Fibroblast of villous mesenchyme (primary cell): Measurements from ENCODE around the gene LPCAT1. TPM values are rescaled to one million over a fixed set of nuclear protein-coding genes. Genes with fewer than 3 reads are reported as not detected.
"Not testable (repeated sequence)": the region's sequence is repeated elsewhere in the genome, so short reads cannot be mapped to it uniquely, and the experiment has no call there.

Source experiments
- DNase-seq: peaks from one replicate; pipeline ENCODE4 v3.0.0-alpha.2; 2010; ENCODE audit warnings: low read depth
- H3K4me3 ChIP-seq: 2 replicates; pipeline ENCODE4 v1.5.1; 2011; ENCODE audit warnings: low read depth, mild to moderate bottlenecking, low read length
- total RNA-seq: library from RNA; depleted of rRNA; stranded (reverse); fragments of >200 nt; gene quantifications from 2 replicates; pipeline ENCODE4 v1.2.3, GENCODE V29; 2012
- TF ChIP-seq, protein P1 (sequence below): IDR thresholded peaks from 2 replicates; pipeline ENCODE4 v1.5.1; 2012; ENCODE audit warnings: low read depth, mild to moderate bottlenecking, low read length; ENCODE audit not compliant: insufficient read depth

Gene LPCAT1
- total RNA-seq, 1 donor: 57.4 TPM

DNA sequence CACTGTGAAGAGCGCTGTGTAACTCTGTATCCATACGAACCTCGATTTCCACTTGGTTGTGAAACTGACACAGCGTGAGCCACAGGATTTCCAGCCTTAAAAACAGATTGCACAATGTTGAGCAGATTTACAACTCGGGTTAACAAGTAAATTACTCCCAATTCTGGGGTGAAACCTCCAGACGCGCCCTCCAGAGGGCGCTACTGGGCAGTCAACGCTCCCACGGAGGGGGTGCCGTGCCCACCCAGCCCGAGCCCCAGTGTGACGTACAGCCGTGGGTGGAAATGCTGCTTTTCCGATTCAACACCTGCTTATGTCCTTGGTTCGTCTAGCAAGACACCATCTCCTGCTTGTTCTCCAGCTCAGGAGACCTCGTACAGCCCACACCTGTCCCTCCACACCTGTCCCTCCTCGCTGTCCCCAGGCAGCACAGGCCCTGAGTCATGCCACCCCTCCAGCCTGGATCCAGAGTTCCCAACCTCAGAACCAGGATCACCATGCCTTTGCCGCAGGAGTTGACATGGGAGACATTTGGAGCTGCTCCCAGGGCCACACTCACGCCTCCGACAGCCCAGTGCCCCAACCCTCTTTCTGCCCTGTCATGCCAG, 44.1 kb downstream of the LPCAT1 start:
- no peak overlapping the region for H3K4me3 ChIP-seq
- DNase-seq: peak; percentile 95
- TF ChIP-seq, protein P1, sequence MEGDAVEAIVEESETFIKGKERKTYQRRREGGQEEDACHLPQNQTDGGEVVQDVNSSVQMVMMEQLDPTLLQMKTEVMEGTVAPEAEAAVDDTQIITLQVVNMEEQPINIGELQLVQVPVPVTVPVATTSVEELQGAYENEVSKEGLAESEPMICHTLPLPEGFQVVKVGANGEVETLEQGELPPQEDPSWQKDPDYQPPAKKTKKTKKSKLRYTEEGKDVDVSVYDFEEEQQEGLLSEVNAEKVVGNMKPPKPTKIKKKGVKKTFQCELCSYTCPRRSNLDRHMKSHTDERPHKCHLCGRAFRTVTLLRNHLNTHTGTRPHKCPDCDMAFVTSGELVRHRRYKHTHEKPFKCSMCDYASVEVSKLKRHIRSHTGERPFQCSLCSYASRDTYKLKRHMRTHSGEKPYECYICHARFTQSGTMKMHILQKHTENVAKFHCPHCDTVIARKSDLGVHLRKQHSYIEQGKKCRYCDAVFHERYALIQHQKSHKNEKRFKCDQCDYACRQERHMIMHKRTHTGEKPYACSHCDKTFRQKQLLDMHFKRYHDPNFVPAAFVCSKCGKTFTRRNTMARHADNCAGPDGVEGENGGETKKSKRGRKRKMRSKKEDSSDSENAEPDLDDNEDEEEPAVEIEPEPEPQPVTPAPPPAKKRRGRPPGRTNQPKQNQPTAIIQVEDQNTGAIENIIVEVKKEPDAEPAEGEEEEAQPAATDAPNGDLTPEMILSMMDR: peak; percentile 85

DNA sequence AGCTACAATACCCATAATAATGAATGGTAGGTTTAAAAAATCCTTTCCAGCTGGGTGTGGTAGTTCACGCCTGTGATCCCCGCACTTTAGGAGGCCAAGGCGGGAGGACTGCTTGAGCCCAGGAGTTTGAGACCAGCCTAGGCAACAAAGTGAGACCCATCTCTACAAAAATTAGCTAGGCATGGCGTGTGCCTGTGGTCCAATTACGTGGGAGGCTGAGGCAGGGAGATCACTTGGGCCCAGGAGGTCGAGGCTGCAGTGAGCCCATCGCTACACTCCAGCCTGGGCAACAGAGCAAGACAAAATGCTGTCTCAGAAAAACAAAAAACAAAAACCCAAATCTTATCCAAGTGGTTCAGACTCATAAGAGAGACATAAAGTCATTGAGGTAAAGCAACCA, 44.7 kb downstream of the LPCAT1 start:
- DNase-seq: no peak
- TF ChIP-seq, protein P1: no peak
- no peak overlapping the region for H3K4me3 ChIP-seq

DNA sequence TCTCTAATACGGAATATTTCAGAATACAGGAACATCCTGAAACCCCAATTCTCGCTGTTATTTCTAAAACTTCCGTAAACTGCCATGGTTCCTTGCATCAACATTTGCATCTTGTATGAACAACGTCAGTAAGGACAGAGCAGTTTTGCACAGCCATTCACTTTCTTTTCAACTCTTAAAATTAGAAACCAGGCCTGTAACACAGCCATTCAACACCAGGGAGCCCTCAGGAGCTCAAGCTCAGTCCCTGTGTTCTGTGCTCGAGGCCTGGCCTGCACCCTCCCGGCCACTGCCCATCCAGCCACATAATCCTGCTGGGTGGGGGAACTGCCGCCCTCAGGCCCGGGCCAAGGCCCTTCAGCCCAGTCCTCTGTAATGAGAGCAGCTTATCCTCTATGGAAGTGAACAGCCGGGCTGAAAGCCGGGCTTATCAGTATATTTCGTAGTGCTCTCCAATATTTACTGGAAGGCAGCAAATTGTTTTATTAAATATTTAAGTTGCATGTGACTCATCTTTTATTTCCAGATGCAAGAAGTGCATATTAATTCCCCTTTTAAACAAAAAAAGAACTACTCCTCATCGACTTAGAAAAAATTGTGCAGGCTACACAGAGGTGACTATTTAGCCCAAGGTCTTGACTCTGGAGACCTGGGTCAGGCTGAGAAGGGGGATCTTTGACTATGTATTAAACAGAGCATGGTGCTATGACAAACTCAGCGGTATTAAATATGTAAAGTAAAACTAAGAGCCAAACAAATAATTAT, 45.3 kb downstream of the LPCAT1 start:
- no peak overlapping the region for H3K4me3 ChIP-seq
- TF ChIP-seq, protein P1: no peak
- no peak for DNase-seq

DNA sequence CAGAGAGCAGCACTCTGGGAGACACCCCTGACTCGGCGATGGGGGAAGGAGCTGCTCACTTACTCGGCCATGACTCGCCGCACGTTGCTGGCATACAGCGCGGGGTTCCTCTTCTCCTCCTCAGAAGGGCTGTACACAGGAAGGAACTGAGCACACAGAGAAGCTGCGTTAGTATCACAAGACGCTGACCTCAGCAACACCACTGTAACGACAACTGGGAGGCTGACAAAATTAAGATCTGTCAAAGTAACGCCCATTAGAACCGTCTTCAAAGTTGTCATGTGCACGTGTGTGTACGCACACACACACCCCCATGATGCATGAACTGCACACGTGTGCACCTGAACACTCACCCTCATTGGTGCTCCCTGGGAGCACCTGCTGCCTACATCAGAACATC, 46.4 kb downstream of the LPCAT1 start:
- TF ChIP-seq, protein P1: no peak
- no peak for DNase-seq
- H3K4me3 ChIP-seq: no peak overlapping the region

DNA sequence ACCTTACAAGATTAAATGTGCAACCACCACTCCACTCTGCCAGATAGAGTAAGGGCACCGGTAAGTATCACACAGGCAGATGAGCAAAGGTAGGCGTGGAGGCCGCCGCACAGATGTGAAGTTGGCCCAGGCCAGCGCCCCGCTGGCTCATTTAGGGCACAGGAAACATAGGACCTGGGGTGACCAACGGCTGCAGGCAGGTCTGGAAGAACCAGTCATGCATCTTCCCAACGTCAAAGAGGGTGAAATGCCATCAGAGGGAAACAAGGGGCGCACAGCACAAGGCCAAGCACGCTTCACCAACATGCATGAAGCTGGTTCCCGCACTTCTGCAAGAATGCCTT, 46.8 kb downstream of the LPCAT1 start:
- DNase-seq: no peak
- no peak overlapping the region for H3K4me3 ChIP-seq
- TF ChIP-seq, protein P1: no peak

DNA sequence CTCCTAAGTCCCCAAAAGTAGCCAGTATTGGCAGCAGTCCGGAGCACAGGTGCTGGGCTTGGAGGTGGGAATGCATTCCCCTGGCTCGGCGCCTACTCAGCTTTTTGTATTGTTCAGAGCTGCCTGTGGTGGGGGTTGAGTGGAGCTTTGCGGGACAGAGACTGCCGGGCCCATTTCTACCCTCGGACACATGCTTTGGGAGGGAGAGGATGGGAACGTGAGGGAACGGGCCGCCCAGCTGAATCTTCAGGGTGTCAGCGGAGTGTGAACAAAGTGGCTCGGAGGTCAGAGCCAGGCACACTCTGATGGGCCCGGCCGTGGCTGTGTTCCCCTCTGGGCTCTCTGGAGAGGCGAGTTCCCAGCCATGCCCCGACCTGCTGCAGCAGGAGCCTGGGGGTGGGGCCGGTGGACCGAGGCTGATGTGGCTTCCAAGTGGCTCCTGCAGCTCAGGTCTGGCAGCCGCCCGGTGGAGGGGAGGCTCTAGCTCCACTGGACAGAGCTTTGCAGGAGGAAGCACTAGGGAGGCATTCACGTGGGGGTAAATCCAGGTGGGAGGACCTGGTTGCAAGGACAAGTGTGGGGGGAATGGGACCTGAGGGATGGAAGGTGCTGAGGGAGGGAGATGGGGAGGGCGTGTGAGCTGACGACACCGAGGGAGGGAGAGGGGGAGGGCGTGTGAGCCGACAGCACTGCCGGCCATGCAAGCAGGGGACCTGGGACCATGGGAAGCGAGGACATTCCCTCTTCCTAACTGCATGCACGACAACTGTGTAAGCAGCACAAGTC, 47.4 kb downstream of the LPCAT1 start:
- H3K4me3 ChIP-seq: no peak overlapping the region
- TF ChIP-seq, protein P1: no peak
- DNase-seq: no peak

DNA sequence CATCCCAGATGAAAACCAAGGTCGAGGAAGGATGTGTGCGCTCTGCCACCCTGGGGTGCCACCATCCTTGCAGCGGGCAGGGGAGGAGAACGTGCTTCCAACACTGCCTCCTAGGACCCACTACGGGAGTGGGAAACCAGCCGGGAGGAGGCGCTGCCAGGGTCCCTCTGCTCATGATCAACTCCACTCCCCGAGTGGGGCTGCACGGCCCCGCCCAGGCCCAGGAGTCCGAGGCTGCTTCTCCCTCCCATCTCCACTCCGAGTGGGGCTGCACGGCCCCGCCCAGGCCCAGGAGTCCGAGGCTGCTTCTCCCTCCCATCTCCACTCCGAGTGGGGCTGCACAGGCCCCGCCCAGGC, 48.2 kb downstream of the LPCAT1 start:
- not testable (repeated sequence) for DNase-seq

More for the DNA sequence above, 48.2 kb downstream of the LPCAT1 start:
- not testable (repeated sequence) for H3K4me3 ChIP-seq
